Measurements from ENCODE around the gene MINAR2.

The MINAR2 gene

GRCh38 chr5:129747572-129748407 lies at the start of gene MINAR2:
MINAR2 (plus strand) TSS chr5:129748094; CDS start chr5:129748191, 97 bp downstream.
- H3K27ac ChIP-seq (ENCODE audit: low read depth, low read length), result no peak within 1 kb of the TSS
- H3K79me2 ChIP-seq (ENCODE audit: control insufficient read depth, insufficient read depth, low read length, unreplicated experiment), result no peaks in the 10 kb centered on the region
- H3K4me1 ChIP-seq (ENCODE audit: control insufficient read depth, insufficient read depth, low read length, unreplicated experiment), result no peaks in the 10 kb centered on the region
- H3K27me3 ChIP-seq (ENCODE audit: insufficient read depth, low read length), result no peaks in the 10 kb centered on the region
- H2AFZ ChIP-seq (ENCODE audit: low read length, unreplicated experiment), result no peak within 1 kb of the TSS
- no peak within 1 kb of the TSS for H3K4me3 ChIP-seq (ENCODE audit: low read depth, low read length)
- H3K36me3 ChIP-seq (ENCODE audit: insufficient read depth, low read length), result no peaks in the 10 kb centered on the region

GRCh38 chr5:129698661-129699060 lies 49.2 kb upstream of the MINAR2 start:
- no peak overlapping the region for H2AFZ ChIP-seq (ENCODE audit: low read length, unreplicated experiment)
- no peaks in the 10 kb centered on the region for H3K4me1 ChIP-seq (ENCODE audit: control insufficient read depth, insufficient read depth, low read length, unreplicated experiment)
- H3K27me3 ChIP-seq (ENCODE audit: insufficient read depth, low read length), result no peaks in the 10 kb centered on the region
- no peaks in the 10 kb centered on the region for H3K36me3 ChIP-seq (ENCODE audit: insufficient read depth, low read length)
- H3K4me3 ChIP-seq (ENCODE audit: low read depth, low read length), result no peak overlapping the region
- H3K27ac ChIP-seq (ENCODE audit: low read depth, low read length), result no peak overlapping the region
- H3K79me2 ChIP-seq (ENCODE audit: control insufficient read depth, insufficient read depth, low read length, unreplicated experiment), result no peaks in the 10 kb centered on the region

GRCh38 chr5:129716235-129716634 lies 31.7 kb upstream of the MINAR2 start:
- H3K4me3 ChIP-seq (ENCODE audit: low read depth, low read length), result no peak overlapping the region
- no peak overlapping the region for H3K27ac ChIP-seq (ENCODE audit: low read depth, low read length)
- H3K4me1 ChIP-seq (ENCODE audit: control insufficient read depth, insufficient read depth, low read length, unreplicated experiment), result no peaks in the 10 kb centered on the region
- no peaks in the 10 kb centered on the region for H3K36me3 ChIP-seq (ENCODE audit: insufficient read depth, low read length)
- H3K27me3 ChIP-seq (ENCODE audit: insufficient read depth, low read length), result no peaks in the 10 kb centered on the region
- no peaks in the 10 kb centered on the region for H3K79me2 ChIP-seq (ENCODE audit: control insufficient read depth, insufficient read depth, low read length, unreplicated experiment)
- no peak overlapping the region for H2AFZ ChIP-seq (ENCODE audit: low read length, unreplicated experiment)

GRCh38 chr5:129716651-129717050 lies 31.2 kb upstream of the MINAR2 start:
- Histone ChIP-seq H3K79me2 (ENCODE audit: control insufficient read depth, insufficient read depth, low read length, unreplicated experiment) (no peaks in the 10 kb centered on the region), H3K27me3 (ENCODE audit: insufficient read depth, low read length) (no peaks in the 10 kb centered on the region), H3K4me1 (ENCODE audit: control insufficient read depth, insufficient read depth, low read length, unreplicated experiment) (no peaks in the 10 kb centered on the region), H3K36me3 (ENCODE audit: insufficient read depth, low read length) (no peaks in the 10 kb centered on the region), H2AFZ (ENCODE audit: low read length, unreplicated experiment) (no peak overlapping the region), H3K27ac (ENCODE audit: low read depth, low read length) (no peak overlapping the region), H3K4me3 (ENCODE audit: low read depth, low read length) (no peak overlapping the region)

GRCh38 chr5:129717751-129718310 lies 30.1 kb upstream of the MINAR2 start:
- Histone ChIP-seq H3K27me3 (ENCODE audit: insufficient read depth, low read length) (no peaks in the 10 kb centered on the region), H3K79me2 (ENCODE audit: control insufficient read depth, insufficient read depth, low read length, unreplicated experiment) (no peaks in the 10 kb centered on the region), H3K27ac (ENCODE audit: low read depth, low read length) (no peak overlapping the region), H3K36me3 (ENCODE audit: insufficient read depth, low read length) (no peaks in the 10 kb centered on the region), H3K4me3 (ENCODE audit: low read depth, low read length) (no peak overlapping the region), H3K4me1 (ENCODE audit: control insufficient read depth, insufficient read depth, low read length, unreplicated experiment) (no peaks in the 10 kb centered on the region), H2AFZ (ENCODE audit: low read length, unreplicated experiment) (no peak overlapping the region)

GRCh38 chr5:129718471-129719090 lies 29.3 kb upstream of the MINAR2 start:
- Histone ChIP-seq H3K4me1 (ENCODE audit: control insufficient read depth, insufficient read depth, low read length, unreplicated experiment) (no peaks in the 10 kb centered on the region), H3K27ac (ENCODE audit: low read depth, low read length) (no peak overlapping the region), H2AFZ (ENCODE audit: low read length, unreplicated experiment) (no peak overlapping the region), H3K27me3 (ENCODE audit: insufficient read depth, low read length) (no peaks in the 10 kb centered on the region), H3K4me3 (ENCODE audit: low read depth, low read length) (no peak overlapping the region), H3K36me3 (ENCODE audit: insufficient read depth, low read length) (no peaks in the 10 kb centered on the region), H3K79me2 (ENCODE audit: control insufficient read depth, insufficient read depth, low read length, unreplicated experiment) (no peaks in the 10 kb centered on the region)

GRCh38 chr5:129724222-129724621 lies 23.7 kb upstream of the MINAR2 start:
- Histone ChIP-seq H3K36me3 (ENCODE audit: insufficient read depth, low read length) (no peaks in the 10 kb centered on the region), H3K27ac (ENCODE audit: low read depth, low read length) (no peak overlapping the region), H2AFZ (ENCODE audit: low read length, unreplicated experiment) (no peak overlapping the region), H3K79me2 (ENCODE audit: control insufficient read depth, insufficient read depth, low read length, unreplicated experiment) (no peaks in the 10 kb centered on the region), H3K4me1 (ENCODE audit: control insufficient read depth, insufficient read depth, low read length, unreplicated experiment) (no peaks in the 10 kb centered on the region), H3K4me3 (ENCODE audit: low read depth, low read length) (no peak overlapping the region), H3K27me3 (ENCODE audit: insufficient read depth, low read length) (no peaks in the 10 kb centered on the region)

- Histone ChIP-seq H3K27me3 (ENCODE audit: insufficient read depth, low read length) (no peaks in the 10 kb centered on the region), H3K4me1 (ENCODE audit: control insufficient read depth, insufficient read depth, low read length, unreplicated experiment) (no peaks in the 10 kb centered on the region), H3K36me3 (ENCODE audit: insufficient read depth, low read length) (no peaks in the 10 kb centered on the region), H3K27ac (ENCODE audit: low read depth, low read length) (no peak overlapping the region), H3K79me2 (ENCODE audit: control insufficient read depth, insufficient read depth, low read length, unreplicated experiment) (no peaks in the 10 kb centered on the region), H2AFZ (ENCODE audit: low read length, unreplicated experiment) (no peak overlapping the region), H3K4me3 (ENCODE audit: low read depth, low read length) (no peak overlapping the region)
Measured at GRCh38 chr5:129724647-129725046, 23.2 kb upstream of the MINAR2 start.

- no peak overlapping the region for H3K4me3 ChIP-seq (ENCODE audit: low read depth, low read length)
- no peaks in the 10 kb centered on the region for H3K27me3 ChIP-seq (ENCODE audit: insufficient read depth, low read length)
- H2AFZ ChIP-seq (ENCODE audit: low read length, unreplicated experiment), result no peak overlapping the region
- no peak overlapping the region for H3K27ac ChIP-seq (ENCODE audit: low read depth, low read length)
- H3K79me2 ChIP-seq (ENCODE audit: control insufficient read depth, insufficient read depth, low read length, unreplicated experiment), result no peaks in the 10 kb centered on the region
- no peaks in the 10 kb centered on the region for H3K36me3 ChIP-seq (ENCODE audit: insufficient read depth, low read length)
- H3K4me1 ChIP-seq (ENCODE audit: control insufficient read depth, insufficient read depth, low read length, unreplicated experiment), result no peaks in the 10 kb centered on the region
Measured at GRCh38 chr5:129739773-129740172, 8.1 kb upstream of the MINAR2 start.

- Histone ChIP-seq H3K4me1 (ENCODE audit: control insufficient read depth, insufficient read depth, low read length, unreplicated experiment) (no peaks in the 10 kb centered on the region), H3K79me2 (ENCODE audit: control insufficient read depth, insufficient read depth, low read length, unreplicated experiment) (no peaks in the 10 kb centered on the region), H3K27ac (ENCODE audit: low read depth, low read length) (no peak overlapping the region), H3K4me3 (ENCODE audit: low read depth, low read length) (no peak overlapping the region), H3K27me3 (ENCODE audit: insufficient read depth, low read length) (no peaks in the 10 kb centered on the region), H2AFZ (ENCODE audit: low read length, unreplicated experiment) (no peak overlapping the region), H3K36me3 (ENCODE audit: insufficient read depth, low read length) (no peaks in the 10 kb centered on the region)
Measured at GRCh38 chr5:129743541-129744187, 4.2 kb upstream of the MINAR2 start.
